GM18505 (cell line): ENCODE measurements around the gene IFI27L2.

Experiments used
- ATAC-seq: cut with Tn5 transposase; IDR thresholded peaks from one replicate; pipeline ENCODE4 v1.9.1; 2021; ENCODE audit not compliant: unreplicated experiment
- POLR2A ChIP-seq: IDR thresholded peaks from 4 replicates; pipeline ENCODE4 v1.6.1; 2011; ENCODE audit warnings: borderline replicate concordance; ENCODE audit not compliant: insufficient read depth, insufficient read length; ENCODE audit errors: extremely low read depth

Gene IFI27L2, protein sequence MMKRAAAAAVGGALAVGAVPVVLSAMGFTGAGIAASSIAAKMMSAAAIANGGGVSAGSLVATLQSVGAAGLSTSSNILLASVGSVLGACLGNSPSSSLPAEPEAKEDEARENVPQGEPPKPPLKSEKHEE

DNA sequence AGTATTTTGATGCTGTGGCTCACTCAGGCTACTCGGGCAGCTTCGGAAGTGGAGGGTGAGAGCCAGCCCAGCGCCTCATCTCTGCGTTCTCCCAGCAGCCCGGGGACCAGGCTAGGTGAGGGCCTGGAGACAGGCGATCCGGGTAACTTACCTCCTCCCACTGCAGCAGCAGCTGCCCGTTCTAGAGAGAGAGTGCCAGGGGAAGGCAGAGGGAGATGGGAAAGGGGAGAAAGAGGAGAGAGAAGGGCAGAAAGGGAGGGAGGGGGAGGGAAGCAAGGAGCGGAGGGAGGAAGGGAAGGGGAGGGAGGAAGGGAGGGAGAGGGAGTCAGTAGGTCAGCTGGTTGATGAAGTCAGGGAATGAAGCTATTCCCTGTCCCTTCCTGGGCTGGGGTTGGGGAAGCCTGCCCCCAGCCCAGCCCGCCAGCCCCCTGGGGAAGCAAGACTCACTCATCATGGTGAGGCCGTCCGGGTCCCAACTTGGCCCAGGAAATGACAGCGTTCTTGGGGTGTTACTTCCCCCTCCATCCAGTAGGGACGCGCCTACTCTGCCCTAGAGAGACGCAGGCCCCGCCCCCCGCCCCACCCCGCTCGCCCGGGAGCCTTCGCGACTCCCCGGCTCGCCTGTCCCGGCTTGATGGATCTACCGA is at the start of gene IFI27L2:
Gene IFI27L2, minus strand, starts transcription at position 494 of the 647 bp plus-strand sequence. Its CDS starts 40 bp downstream, at position 454.
- peak; percentile 84 for ATAC-seq
- peak; percentile 83 for TF ChIP-seq POLR2A

DNA sequence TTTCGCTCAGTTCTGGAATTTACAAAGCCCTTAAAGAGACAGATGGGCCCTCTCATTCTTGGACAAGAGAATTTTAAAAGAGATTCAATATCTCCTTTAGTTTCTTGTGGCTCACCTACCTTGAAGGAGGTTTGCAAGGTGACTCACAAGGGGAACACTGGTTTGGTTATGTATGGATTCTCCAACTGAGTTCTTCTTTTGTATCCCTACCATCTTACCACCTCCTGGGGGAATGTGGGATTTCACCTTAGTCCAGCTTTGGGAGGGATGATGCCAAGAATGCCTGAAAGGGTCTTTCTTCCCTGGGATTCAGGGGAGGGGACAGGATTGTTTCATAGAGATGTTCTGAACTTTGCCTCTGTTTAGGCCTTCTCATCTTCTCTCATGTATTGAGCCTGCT is 48.4 kb upstream of the IFI27L2 start:
- no peak for ATAC-seq
- no peak for TF ChIP-seq POLR2A

DNA sequence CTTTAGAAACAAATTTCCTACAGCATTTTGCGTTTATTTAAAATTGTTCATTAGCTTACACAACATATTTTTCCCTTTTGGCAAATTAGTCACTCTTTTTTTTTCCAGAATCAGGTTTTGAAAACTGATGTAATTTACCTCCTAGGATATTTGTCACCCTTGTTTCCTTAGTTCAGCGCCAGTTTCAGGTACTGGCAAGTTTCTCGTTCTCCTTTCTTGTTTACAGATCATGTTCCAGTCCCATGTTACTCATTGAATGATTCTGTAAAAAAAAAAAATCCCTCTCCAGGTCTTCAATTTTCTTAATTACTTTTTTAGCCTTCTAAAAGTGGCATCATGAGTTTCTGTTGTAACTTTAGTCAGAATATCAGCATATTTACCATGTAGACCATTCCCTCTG is 47.4 kb upstream of the IFI27L2 start:
- no peak for TF ChIP-seq POLR2A
- no peak for ATAC-seq

DNA sequence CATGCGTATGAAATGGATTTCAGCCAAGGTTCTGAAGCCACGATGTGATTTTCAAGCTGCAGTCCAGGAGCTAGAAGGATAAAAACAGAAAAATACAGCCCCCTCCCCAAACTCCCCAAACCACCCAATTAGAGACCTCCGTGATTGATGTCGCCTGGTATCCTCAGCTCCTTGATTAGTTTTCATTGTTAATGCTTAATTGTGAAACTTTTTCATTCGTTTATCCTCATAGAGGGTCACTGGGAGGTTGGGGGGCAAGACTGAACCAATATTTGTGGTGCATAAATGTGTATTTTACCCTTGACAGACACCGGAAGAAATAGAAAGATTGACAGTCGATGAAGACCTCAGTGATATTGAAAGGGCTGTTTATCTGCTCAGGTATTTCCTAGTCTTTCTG is 46.3 kb upstream of the IFI27L2 start:
- TF ChIP-seq POLR2A, result no peak
- ATAC-seq, result no peak

DNA sequence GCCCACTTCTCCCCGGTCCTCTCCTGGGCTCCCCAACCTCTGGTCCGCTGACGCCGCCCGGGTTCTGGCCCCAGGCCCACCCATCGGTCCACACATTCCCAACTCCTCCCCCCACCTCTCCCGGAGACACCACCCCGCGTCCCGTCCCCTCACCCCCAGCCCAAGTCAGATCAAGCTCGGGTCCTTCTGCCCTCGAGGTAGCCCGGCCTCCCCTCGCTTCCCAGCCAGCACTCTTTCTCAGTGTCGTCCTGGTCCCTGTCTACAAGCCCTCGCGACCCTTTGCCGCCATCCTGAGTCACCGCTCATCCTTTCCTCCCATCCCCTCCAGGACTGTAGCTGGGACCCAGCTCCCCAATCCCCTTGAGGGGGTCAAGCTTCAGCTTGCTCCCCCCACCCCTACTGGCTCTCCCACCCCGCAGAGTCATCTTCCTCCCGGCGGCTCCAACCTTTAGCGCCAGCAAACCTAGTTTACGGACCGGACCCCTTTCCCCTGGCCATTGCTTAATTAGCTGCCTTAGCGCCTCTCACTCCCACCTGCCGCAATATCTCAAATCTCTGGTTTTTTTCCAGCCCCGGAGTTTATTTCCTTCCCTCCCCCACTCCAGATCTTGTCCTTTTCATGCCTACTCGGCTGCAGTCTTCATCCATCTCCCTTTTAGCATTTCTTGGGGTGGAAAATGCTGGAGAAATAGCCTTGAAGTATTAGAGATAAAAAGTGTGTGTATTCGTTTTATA is 45.8 kb upstream of the IFI27L2 start:
- no peak for ATAC-seq
- TF ChIP-seq POLR2A, result no peak

DNA sequence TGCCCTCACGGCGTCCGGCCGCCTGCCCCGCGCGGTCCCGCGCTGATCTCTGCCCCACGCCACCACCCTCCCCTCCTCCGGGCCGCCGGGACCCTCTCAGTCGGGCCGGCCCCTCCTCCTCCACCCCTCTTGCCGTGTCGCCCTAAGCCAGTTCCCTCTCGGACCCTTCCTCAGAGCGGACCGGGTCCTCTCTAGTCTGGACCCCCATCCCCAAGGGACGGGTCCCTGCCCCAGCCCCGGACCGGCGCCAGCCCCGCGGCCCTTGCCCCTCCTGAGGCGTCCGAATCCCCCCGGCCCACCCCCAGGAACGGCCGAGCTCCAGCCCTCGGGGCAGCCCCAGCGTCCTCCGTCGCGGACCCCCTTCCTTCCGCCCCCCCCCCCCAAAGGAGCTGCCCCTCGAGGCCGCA is 45.2 kb upstream of the IFI27L2 start:
- no peak for TF ChIP-seq POLR2A
- no peak for ATAC-seq

DNA sequence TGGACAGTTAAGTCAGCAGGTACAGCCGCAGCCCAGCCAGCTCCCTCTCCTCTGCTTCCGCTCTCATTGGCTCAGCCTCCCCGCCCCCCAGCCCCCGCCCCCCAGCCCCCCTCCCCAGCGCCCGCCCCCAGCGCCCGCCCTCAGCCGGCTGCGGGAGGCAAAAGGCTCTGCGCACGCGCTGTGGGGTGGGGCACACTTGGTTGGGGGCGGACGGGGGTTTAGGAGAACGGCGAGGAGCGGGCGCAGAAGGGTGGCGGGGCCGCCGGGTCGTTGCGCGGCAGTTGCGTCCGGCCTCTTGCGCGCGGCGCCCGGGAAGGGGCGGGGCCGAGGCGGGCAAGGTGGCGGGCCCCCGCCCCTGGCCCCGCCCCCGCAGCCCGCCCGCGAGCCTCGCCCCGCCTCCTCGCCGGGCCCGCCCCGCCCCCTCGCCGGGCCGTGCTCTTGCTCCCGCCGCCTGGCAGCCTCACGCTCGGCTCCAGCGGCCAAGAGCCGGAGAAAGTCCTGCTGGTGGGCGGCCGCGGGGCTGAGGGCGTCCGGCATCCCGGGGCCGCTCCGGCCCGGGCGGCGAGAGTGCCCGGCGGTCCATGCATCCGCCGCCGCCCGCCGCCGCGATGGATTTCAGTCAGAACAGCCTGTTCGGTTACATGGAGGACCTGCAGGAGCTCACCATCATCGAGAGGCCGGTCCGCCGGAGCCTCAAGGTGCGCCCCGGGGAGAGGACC is 44.6 kb upstream of the IFI27L2 start, which contains the start of gene PPP4R4:
Gene PPP4R4, plus strand, starts transcription at position 438 of the 719 bp plus-strand sequence. Its CDS starts 144 bp downstream, at position 582.
- no peak for TF ChIP-seq POLR2A

DNA sequence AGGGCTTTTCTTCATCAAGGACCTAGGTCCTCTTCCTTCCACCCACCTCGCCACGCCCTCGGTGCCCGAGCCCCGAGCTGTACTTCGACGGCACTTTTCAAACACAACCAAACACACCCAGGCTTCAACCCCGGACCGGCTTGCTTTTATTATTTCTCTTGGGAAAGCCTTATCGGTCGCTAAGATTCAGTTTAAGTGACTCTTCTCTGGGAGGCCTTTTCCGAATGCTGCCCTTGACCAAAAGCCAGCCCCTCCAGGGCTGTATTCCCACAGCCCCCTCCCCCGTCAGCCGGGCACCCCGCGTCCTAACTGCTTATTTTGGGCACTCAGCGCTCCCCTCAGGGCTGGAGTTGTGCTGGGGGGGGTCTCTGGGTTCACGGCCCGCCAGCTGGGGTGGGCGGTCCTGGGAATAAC is 44.1 kb upstream of the IFI27L2 start:
- TF ChIP-seq POLR2A, result no peak
- ATAC-seq, result peak; percentile 1

More for the DNA sequence above, 44.6 kb upstream of the IFI27L2 start, which contains the start of gene PPP4R4:
- ATAC-seq, result peak; percentile 83

DNA sequence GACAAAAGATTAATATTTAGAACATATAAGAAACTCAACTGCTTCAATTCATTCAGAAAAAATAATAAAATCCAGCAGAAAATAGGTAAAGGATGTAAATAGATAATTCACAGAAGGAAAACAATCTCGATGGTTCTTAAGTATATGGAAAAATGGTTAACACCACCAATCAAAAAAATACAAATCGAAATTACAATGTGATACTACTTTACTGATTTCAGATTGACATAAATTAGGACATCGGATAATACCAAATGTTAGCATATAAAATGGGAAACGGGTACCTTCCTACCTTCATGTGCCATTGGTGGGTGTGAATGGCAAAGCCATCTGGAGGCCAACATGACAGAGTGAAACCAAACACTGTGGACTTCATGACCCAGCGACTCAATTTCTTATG is 43.1 kb upstream of the IFI27L2 start:
- no peak for TF ChIP-seq POLR2A
- ATAC-seq, result no peak

DNA sequence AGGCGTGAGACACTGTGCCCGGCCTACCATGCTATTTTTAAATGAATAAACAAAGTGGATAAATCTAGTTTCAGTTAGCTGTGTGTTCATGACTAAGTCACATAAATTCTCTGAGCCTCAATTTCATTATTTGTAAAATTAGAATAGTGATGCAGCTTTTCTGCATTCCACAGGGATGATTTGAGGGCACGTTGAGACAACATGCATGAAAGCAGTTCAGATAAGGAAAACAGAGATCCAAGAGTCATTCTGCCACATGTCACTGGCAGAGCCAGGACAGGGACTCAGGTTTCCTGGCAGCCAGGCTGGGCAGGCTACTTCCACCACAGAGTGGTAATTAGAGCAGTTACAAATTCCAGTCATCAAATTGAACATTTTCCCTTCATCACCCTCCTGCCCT is 41.8 kb upstream of the IFI27L2 start:
- ATAC-seq, result no peak
- no peak for TF ChIP-seq POLR2A

DNA sequence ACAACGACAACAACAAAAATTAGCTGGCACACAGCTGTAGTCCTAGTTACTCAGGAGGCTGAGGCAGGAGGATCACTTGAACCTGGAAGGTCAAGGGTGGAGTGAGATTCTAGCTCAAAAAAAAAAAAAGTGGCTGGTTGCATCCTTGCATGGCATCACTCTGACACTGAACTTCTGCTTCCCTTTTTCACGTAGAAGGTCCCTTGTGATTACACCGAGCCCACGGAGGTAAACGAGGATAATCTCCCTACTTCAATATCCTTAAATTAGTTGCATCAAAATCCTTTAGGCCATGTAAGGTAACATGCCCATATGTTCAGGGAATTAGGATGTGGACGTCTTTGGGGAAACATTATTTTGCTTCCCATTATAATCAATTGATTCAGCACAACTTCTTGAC is 40.7 kb upstream of the IFI27L2 start:
- no peak for ATAC-seq
- no peak for TF ChIP-seq POLR2A

DNA sequence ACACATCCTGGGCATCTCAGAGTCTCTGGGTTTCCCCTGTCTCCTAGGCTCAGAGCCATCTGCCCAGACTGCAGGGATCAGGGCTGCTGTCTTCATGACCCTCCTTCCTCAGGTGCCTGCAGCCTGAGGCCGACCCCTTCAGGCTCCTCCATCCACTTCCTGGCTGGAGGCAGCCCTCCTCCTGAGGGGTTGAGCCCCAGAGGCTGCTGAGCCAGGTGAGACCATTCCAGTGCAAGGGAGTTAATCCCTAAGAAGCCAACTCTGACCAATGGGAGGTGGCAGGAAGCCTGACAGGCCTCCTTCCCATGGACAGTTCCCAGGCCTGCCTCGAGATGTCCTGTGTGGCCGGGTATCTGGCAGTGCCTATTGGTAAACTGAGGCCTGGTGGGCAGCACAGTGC is 36.3 kb upstream of the IFI27L2 start:
- no peak for TF ChIP-seq POLR2A
- no peak for ATAC-seq

DNA sequence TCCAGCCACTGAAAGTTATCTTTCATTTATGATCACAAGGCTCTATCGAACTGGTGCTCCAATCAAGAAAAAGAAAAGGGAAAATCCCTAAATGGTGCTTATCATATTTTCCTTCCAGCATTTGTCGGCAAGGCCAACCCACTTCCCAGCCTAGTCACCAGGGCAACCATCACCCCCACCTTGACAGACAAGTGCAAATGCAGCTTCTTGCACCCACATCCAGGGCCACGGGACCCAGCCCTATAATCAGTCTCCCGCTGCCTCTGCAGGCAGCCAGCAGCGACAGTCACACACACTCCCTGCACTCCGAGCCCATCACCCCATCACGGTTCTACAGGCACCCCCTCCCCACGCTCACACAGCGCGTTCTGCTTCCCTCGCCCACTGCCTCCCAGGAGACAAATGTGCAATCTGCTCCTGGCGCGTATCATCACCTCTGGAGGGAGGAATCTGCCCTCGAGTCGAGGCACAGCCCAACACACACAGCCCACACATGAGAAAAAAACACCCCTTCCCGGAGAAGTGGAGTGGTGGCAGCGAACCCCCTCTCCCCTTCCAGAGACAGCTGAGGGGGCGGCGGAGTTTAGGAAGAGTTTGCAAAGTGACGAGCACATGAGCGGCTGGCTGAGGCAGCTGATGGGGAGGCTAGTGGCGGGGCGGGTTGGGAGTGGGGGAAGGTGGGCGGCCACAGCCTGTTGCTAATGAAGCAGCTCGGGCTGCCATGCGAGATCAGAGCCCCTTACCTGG is 35.5 kb upstream of the IFI27L2 start:
- no peak for ATAC-seq
- TF ChIP-seq POLR2A, result no peak

DNA sequence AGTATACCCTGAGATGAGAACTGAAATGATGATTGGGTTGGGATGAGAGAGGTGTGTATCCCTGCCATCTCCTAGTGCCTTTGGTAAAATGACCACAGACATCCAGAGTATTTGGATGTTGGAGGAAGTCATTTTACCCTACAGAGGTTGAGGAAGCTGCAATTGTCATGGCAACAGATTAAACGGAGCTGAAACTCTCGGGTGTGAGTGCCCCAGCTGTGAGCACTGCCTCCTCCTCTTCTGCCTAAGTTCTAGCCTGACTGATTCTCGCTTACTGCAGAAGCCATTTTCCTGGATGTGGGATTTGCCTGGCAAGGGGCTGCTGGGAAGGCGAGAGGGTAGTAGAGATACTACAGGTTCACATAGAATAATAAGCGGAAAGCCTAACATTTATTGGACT is 34.4 kb upstream of the IFI27L2 start:
- no peak for TF ChIP-seq POLR2A
- ATAC-seq, result no peak

DNA sequence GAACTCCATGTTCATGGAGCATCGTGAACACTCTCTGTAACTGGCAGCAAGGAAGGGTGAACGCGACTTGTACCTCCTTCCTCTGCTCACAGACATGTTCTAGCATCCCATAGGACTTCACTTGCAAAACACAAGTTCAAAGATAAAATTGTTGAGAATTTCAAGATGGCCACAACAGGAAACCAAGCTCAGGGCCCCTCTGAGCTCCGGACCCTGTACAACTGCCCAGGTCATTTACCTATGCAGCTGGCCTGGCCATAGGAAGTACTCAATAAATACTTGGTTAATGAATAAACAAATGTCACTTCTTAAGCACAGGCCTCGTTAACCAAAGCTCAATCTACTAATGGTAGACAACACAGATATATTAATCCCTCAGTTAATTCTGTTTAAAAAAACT is 33.1 kb upstream of the IFI27L2 start:
- no peak for ATAC-seq
- TF ChIP-seq POLR2A, result no peak
